GM12892 (cell line): ENCODE results near the gene TPM3.
"Not testable (repeated sequence)": the region's sequence is repeated elsewhere in the genome, so short reads cannot be mapped to it uniquely, and the experiment has no call there.

Source experiments
- DNase-seq: peaks from one replicate; pipeline ENCODE4 v3.0.0; 2011; ENCODE audit not compliant: insufficient read length
- FAIRE-seq: peaks from 2 replicates; lab custom pipeline; 2011; peaks lifted over from hg19 to GRCh38; lab: Jason Lieb, UNC
- POLR2A ChIP-seq: IDR thresholded peaks from 2 replicates; pipeline ENCODE4 v1.6.1; 2011; ENCODE audit warnings: low read depth, low read length, control low read depth
- POLR2AphosphoS5 ChIP-seq: IDR thresholded peaks from 2 replicates; pipeline ENCODE4 v1.6.1; 2011; ENCODE audit warnings: low read depth, low read length, control low read depth
- TAF1 ChIP-seq: IDR thresholded peaks from 2 replicates; pipeline ENCODE4 v1.6.1; 2011; ENCODE audit warnings: low read depth, mild to moderate bottlenecking, control low read depth, low read length, borderline replicate concordance

Gene TPM3

GRCh38 chr1:154157520-154158306 is 34.2 kb downstream of the TPM3 start:
- DNase-seq (peak; percentile 43), FAIRE-seq (peak; percentile 90)
- TF ChIP-seq TAF1 (no peak), POLR2A (peak; percentile 16; the same call in 1 of the 2 replicates), POLR2AphosphoS5 (no peak)

GRCh38 chr1:154155251-154155650 is 36.6 kb downstream of the TPM3 start:
- FAIRE-seq (no peak), DNase-seq (no peak)
- no peak for TF ChIP-seq TAF1
- TF ChIP-seq POLR2AphosphoS5: no peak
- TF ChIP-seq POLR2A: no peak; the same call in 1 of the 2 replicates

- no peak for FAIRE-seq
- 0 out of 2 replicates have a peak, but pooled peaks have one; percentile 16 for TF ChIP-seq POLR2A
- TF ChIP-seq TAF1: no peak
- DNase-seq: no peak
These were observed 37.2 kb downstream of the TPM3 start, which contains the start of gene NUP210L for GRCh38 chr1:154154534-154155191. NUP210L (minus strand) TSS chr1:154155073.

GRCh38 chr1:154154053-154154452 is 37.8 kb downstream of the TPM3 start:
- FAIRE-seq (no peak), DNase-seq (no peak)
- TF ChIP-seq POLR2AphosphoS5: no peak
- no peak for TF ChIP-seq TAF1
- no peak for TF ChIP-seq POLR2A

GRCh38 chr1:154151311-154151710 is 40.6 kb downstream of the TPM3 start:
- DNase-seq: no peak
- no peak for FAIRE-seq
- TF ChIP-seq POLR2AphosphoS5: no peak
- TF ChIP-seq TAF1: no peak
- no peak for TF ChIP-seq POLR2A

GRCh38 chr1:154148807-154149206 is 43.1 kb downstream of the TPM3 start:
- FAIRE-seq: no peak
- no peak for TF ChIP-seq POLR2A
- TF ChIP-seq TAF1: no peak
- no peak for TF ChIP-seq POLR2AphosphoS5
- DNase-seq: no peak

- not testable (repeated sequence) for FAIRE-seq
These were observed 44.4 kb downstream of the TPM3 start for GRCh38 chr1:154147505-154147904.

GRCh38 chr1:154145986-154146385 is 45.9 kb downstream of the TPM3 start:
- DNase-seq: no peak
- no peak for FAIRE-seq
- TF ChIP-seq POLR2AphosphoS5: no peak
- TF ChIP-seq TAF1: no peak
- no peak for TF ChIP-seq POLR2A

More at GRCh38 chr1:154147505-154147904, 44.4 kb downstream of the TPM3 start:
- DNase-seq: not testable (repeated sequence)

- FAIRE-seq (no peak), DNase-seq (no peak)
- TF ChIP-seq TAF1 (no peak), POLR2AphosphoS5 (no peak), POLR2A (no peak)
These were observed 49.5 kb downstream of the TPM3 start for GRCh38 chr1:154142358-154142757.

- TF ChIP-seq POLR2A (no peak), POLR2AphosphoS5 (no peak), TAF1 (no peak)
- no peak for DNase-seq
- no peak for FAIRE-seq
These were observed 50.7 kb downstream of the TPM3 start for GRCh38 chr1:154141240-154141639.

- FAIRE-seq: no peak
- DNase-seq: no peak
- TF ChIP-seq POLR2A: no peak
- no peak for TF ChIP-seq POLR2AphosphoS5
- TF ChIP-seq TAF1: no peak
These were observed 54.0 kb downstream of the TPM3 start for GRCh38 chr1:154137888-154138287.

- no peak for DNase-seq
- TF ChIP-seq POLR2AphosphoS5 (no peak), TAF1 (no peak), POLR2A (no peak)
- FAIRE-seq: no peak
These were observed 58.6 kb downstream of the TPM3 start for GRCh38 chr1:154133256-154133655.
